ENCODE measurements around the gene RUFY1. TPM values are rescaled to one million over a fixed set of nuclear protein-coding genes. Genes with fewer than 3 reads are reported as not detected.
"Not testable (repeated sequence)": the region's sequence is repeated elsewhere in the genome, so short reads cannot be mapped to it uniquely, and the experiment has no call there.

Gene RUFY1
- polyA plus RNA-seq, 3 donors from 2014 or later = 20.0 to 37.4 (median 25.9) TPM

DNA sequence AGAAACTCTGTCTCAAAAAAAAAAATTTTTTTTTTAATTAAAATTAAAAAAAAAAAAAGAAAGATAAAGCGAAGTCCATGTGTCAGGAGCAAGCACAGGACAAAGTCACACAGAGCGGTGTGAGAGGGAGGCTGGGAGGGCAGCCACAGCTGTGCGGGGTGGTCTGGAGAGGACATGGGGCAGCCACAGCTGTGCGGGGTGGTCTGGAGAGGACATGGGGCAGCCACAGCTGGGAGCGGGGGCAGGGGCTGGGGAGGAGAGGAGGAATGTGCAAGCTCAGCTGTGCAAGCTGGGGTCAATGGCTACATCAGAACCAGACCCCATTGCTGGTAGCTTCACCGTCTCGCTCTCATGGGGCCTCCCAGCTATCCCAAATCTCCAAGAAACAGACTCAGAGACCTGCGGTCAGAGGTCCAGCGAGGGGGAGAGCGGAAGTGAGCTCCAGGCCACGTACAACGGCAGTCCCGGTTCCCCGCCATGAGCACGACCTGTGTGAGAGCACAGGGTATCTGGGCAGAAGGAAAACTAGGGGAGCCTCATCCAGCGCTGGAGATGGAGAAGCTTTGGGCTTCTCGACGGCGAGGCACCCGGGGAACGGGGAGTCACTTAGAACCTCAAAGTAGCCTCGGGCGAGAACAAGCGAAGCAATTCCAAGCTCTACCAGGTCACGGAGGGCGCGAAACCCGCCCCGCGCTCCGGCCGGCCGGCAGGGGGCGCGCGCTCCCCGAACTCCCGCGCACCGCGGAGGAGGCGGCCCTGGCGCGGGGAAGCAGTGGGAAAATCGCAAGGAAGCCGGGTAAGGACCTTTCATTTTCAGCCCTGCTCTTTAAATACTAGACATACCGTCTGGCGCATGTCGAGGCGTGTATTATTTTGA lies 107.2 kb downstream of the RUFY1 start:
- H3K36me3 Mint-ChIP-seq; H3K27ac Mint-ChIP-seq; H3K27me3 Mint-ChIP-seq (ENCODE audit: low read depth in 3 of 3); H3K9me3 Mint-ChIP-seq: not testable (repeated sequence)
- DNase-seq = peak; percentile 33 to 42 (median 41)
- H3K4me3 Mint-ChIP-seq = peak overlapping the region in 3 of 5 donors; percentile 77 to 81 (median 80)
- H3K4me1 Mint-ChIP-seq = peaks cover 10 to 13% of the 10 kb centered on the region in 2 donors

DNA sequence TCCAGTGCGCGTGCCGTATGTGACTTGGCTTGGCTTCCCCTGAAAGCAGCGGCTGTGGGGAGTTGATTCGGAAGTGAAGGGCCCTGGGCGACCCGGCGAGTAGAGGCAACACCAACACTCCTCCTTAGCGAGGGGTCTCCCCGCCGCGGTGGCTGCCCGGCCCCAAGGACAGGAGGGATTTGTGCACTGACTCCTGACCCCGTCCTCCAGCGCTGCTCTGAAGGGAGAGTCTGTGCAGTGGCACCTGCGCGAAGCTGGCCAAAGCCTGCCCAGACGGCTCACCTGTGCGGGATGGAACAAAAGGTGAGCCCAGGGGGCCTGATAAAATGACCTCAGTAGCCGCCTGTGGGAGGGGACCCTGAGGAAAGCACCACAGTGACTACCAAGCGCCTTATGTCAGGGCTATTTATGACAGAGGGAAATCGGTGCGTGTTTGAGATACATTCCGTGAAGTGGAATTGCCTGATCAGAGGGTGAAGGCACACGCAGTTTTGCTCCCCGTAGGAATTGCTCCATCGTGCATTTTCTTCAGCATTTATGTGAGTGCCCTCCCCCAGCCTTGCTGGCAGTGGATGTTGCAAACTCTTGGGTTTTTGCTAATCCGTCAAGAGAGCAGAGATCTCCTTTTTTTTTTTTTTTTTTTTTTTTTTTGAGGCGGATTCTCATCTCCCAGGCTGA lies 108.0 kb downstream of the RUFY1 start:
- H3K27ac Mint-ChIP-seq = peak overlapping the region in 2 of 6 donors; percentile 7 to 73

More for the DNA sequence above, 108.0 kb downstream of the RUFY1 start:
- peak in 1 of 3 donors; percentile 11 for DNase-seq
- Mint-ChIP-seq H3K4me3 (peak overlapping the region; percentile 77 to 81 (median 79)), H3K4me1 (peaks cover 10 to 13% of the 10 kb centered on the region in 2 donors)
- H3K27me3 Mint-ChIP-seq (ENCODE audit: low read depth in 3 of 3); H3K9me3 Mint-ChIP-seq; H3K36me3 Mint-ChIP-seq: not testable (repeated sequence)

Other genes starting within 250 kb of the RUFY1 start
- gene ADAMTS2, start 205.1 kb upstream of the RUFY1 start, polyA plus RNA-seq = under 1 TPM in 1 of 3 donors, not detected in 2; 0.03 TPM
- gene HNRNPH1, start 73.1 kb downstream of the RUFY1 start, polyA plus RNA-seq = 100 to 1,000 TPM in 1 of 3 donors, 10 to 100 TPM in 2; 45.7 to 110 (median 73.3) TPM
- 1 to 10 TPM in 1 of 3 donors, under 1 TPM in 2; 0.56 to 1.3 (median 0.86) TPM for gene CBY3, start 130.5 kb downstream of the RUFY1 start, polyA plus RNA-seq
- 100 to 1,000 TPM; 240 to 326 (median 325) TPM for gene CANX, start 148.4 kb downstream of the RUFY1 start, polyA plus RNA-seq
- gene MAML1, start 182.3 kb downstream of the RUFY1 start, polyA plus RNA-seq = 1 to 10 TPM in 2 of 3 donors, under 1 TPM in 1; 0.59 to 8.5 (median 1.5) TPM
- gene LTC4S, start 243.4 kb downstream of the RUFY1 start, polyA plus RNA-seq = 1 to 10 TPM; 2.3 to 5.8 (median 5.8) TPM

Data from immature natural killer cell (primary cell).